HG03432 (cell line): Measurements from ENCODE around the gene FZD8.

Experiments used
- ATAC-seq: cut with Tn5 transposase; IDR thresholded peaks from one replicate; pipeline ENCODE4 v1.9.1; 2021; ENCODE audit warnings: mild to moderate bottlenecking, moderate library complexity; ENCODE audit not compliant: unreplicated experiment

The FZD8 gene

DNA sequence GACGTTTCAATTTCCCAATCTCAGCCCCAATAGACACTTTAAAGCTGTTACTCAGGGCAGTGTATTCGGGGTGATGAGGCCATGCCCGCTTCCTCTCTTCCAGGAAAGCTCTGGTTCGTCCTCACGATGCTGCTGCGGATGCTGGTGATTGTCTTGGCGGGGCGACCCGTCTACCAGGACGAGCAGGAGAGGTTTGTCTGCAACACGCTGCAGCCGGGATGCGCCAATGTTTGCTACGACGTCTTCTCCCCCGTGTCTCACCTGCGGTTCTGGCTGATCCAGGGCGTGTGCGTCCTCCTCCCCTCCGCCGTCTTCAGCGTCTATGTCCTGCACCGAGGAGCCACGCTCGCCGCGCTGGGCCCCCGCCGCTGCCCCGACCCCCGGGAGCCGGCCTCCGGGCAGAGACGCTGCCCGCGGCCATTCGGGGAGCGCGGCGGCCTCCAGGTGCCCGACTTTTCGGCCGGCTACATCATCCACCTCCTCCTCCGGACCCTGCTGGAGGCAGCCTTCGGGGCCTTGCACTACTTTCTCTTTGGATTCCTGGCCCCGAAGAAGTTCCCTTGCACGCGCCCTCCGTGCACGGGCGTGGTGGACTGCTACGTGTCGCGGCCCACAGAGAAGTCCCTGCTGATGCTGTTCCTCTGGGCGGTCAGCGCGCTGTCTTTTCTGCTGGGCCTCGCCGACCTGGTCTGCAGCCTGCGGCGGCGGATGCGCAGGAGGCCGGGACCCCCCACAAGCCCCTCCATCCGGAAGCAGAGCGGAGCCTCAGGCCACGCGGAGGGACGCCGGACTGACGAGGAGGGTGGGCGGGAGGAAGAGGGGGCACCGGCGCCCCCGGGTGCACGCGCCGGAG, 34.4 kb downstream of the FZD8 start:
- no peak for ATAC-seq

DNA sequence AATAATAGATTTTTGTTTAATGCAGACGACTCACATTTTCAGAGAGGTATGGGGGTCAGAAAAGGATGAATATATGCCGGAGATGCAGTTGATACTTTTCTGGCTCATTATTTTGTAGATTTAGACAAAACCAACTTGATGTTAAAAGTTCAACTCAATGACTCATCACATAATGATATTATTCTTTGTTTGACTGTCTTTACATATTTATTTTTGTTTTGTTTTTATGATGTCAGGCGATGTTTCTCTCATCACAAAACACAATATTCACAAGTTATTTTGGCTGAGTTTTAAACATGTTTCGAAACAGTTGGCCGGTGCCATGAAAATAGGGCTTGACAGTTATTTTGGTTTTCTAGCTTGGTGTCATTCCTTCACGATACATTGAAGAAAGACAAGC, 35.7 kb downstream of the FZD8 start:
- no peak for ATAC-seq

DNA sequence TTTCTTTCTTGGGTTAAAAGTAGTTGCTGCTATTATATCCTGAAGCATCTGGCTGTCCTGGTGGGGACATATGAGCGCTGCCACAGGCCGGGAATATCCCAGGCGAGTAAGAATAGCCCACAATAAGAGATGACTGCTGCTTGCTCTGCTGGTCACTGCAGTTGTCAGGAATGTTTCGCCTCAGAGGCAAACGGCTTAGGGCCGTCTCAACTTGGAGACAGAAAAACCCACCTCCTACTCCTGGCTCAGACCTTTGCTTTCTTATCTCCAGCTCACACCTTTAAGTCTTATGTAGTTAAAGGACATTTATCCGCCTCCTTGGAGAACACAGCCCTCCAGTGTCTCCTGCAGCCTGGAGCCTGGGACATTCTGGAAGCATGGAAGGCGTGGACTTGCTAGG, 36.9 kb downstream of the FZD8 start, which contains the start of gene GJD4:
Gene GJD4, plus strand, starts transcription at position 151 of the 400 bp plus-strand sequence. Its CDS starts 227 bp downstream, at position 378.
- no peak for ATAC-seq

DNA sequence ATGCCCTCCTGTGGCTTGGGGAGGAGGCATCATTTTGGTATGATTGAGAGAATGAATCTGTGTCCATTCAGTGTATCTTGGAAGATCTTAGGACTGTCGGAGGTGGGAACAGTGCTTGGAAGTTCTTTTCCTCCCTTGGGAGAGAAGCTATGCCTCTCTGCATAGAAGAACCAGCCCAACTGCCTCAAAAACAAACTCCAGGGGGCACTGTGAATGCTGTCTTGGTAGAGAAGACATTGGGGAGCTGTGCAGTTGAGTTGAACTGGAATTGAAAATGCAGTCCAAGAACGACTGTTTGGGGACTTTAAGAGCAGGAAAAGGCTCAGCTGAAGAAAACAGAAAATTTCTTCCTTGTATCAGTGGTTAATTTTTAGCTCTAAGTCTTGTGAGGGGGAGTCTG, 41.9 kb downstream of the FZD8 start:
- no peak for ATAC-seq

DNA sequence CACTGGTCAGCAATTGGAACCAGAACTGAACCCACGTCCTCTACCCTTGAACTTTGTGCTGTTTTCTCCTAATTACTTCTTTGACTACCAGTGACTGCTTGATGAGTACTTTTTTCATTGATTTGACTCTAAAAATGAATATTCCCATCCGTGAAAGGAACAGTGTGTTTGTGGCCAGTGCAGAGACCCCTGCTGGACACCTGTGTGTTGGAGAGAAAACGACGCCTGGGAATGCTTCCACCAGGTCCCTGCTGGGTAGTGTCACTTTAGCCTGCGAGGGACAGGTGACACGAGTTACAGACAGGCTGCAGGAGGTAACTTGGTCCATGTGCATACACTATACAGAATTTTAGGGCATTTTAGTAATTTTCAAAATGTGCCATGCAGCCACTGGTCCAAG, 43.7 kb downstream of the FZD8 start:
- ATAC-seq = no peak

DNA sequence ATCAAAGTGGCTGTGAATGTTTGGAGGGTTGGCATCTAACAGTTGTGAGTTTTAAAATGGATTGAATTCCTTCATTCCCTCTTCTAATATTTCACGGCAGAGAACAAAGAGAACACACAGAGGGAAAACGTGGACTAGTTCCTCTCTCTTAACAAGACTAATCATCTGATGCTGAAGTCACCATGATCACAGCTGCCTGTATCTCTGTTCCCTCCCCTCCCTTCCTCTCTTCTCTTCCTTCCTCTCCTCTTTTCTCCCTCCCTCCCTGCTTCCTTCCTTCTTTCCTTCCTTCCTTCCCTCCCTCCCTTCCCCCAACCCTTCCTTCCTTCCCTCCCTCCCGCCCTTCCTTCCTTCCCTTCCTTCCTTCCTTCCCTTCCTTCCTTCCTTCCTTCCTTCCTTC, 47.0 kb downstream of the FZD8 start:
- no peak for ATAC-seq

DNA sequence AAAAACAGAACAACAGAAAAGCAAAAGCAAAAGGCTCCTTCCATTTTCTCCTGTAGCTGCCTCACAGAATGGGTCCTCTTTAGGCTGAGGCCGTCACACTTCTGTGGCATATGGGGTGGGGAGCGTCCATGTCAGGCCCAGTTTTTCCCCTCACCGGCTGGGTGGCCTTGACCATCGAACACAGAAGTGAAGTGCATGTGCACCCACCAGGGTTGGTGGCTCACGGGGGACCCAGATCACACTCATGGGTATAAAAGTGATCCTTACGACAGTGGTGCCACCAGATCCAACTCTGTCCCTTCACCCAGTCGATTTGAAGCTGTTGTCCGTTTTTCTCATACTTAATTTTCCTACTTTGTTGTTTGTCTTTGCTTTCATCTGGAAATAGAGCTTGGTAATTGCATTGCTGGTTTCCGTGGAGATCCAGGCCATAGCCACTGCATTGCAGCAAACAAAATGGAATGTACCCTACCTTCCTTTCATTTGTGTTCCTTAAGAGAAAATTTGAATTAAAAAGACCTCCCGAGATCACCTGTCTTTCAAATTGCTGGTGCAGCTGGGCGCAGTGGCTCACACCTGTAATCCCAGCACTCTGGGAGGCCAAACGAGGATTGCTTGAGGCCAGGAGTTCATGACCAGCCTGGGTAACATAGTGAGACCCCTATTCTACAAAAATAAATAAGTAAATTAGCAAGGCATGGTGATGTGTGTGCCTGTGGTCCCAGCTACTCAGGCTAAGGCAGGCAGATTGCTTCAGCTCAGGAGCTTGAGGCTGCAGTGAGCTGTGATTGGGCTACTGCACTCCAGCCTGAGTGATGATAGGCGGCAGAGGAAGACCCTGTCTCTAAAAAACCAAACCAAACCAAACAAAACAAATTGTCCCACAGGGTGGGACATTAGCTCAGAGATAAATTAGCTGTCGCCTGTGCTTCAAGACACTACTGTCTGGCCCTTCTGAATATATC, 47.7 kb downstream of the FZD8 start:
- no peak for ATAC-seq

DNA sequence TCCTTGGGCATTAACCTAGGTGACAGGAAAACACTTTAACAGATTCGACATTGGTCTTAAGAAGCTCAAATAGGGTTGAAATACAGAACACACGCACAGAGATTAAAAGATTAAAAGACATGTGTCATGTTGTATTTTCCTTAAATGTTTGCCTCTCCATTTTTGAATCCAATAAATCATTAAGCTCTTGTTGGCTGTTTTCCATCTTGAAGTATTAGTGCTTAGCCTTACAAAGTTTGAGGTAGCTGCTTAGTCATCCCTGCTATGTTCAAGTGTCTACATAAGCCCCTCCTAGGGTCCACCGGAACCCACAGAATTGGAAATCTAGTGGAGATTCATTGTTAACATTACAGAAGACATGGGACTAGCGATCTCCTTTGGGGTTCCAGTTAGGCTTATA, 49.7 kb downstream of the FZD8 start:
- ATAC-seq = no peak

DNA sequence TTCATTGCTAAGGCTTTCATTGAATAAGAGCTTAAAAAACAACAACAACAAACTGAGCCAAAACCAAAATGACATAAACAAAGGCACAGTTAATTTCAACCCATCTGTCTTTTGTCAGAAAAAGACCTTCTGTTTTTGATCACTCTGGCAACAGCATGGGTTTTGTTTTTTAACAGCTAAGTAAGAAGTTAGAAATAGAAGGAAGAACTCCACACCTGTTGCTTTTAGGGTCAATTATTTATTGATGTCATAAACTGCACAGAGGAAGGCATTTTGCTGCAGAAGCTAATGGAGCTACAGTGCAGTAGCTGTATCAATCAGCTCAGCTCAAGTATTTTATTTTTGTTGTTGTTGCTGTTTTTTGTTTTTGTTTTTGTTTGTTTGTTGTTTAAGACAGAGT, 53.3 kb downstream of the FZD8 start:
- ATAC-seq = no peak
